DMS153 treated with DMSO at 0.1 percent for 48 hours (cell line): Measurements from ENCODE around the gene PRKAG2.
"Not testable (repeated sequence)": the region's sequence is repeated elsewhere in the genome, so short reads cannot be mapped to it uniquely, and the experiment has no call there.

Experiments
- DNase-seq: peaks from one replicate; lab custom pipeline; 2025; ENCODE audit not compliant: unreplicated experiment; lab: John Stamatoyannopoulos, UW

Gene PRKAG2

DNA sequence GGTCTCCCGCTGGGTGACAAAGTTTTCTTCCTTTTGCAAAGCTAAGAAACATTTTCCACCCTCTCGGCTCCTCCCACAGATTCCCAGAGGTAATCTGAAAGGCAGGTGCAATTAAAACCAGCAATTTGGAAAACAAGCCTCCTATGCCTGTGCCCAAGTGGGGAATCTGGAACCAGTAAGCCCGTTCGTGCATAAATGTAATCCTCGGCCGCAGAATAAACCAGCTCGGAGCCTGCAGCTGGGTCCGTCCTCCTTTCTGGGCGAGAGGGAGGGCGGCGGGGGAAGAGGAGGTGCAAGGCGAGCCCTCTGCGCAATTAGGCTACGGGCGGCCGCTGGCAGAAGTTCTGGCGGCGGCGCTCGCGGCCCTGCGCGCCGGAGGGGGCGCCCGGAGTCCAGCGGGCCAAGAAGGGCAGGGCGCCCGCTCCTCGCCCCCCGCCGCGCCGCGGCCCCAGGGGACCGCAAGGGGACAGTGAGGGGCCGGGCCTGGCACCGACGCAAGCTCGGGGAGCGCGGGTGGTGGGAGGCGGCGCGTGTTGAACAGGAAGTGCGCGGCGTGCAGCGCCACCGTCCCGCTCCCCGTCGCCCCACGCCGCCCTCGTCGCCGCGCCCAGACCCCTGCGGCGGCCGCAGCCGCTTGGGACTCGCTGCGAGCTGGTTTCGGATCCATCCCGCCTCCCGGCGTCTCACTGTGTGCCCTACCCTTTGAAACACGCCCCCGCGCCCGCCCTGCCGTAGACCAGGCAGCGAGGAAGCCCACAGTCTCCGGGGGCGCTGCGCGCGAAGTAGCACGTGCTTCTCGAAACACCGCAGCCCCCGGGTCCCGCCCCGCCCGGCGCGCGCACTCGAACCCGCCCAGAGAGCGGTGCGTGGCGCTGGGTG, at the start of gene PRKAG2:
Gene PRKAG2 (minus strand): TSS at position 217 of the 879 bp plus-strand sequence. CDS start 495 bp downstream, outside the sequence.
- DNase-seq = peak; percentile 29

DNA sequence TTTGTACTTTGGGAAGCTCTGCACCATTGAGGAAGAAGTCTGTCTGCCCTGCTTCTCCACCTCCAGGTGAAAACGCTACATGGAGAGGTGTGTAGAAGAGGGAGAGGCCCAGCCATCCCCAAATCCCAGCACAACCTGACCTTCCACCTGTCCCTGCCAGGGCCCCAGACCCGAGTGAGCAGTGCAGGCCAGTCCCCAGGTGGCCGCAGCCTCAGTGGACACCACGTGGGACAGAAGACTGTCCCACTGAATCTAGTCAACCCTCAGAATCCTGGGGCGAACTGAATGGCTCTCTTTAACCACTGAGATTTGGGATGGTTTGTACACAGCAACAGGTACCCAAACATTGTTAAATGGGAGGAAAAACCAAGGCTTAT, 49.4 kb upstream of the PRKAG2 start:
- DNase-seq = no peak

DNA sequence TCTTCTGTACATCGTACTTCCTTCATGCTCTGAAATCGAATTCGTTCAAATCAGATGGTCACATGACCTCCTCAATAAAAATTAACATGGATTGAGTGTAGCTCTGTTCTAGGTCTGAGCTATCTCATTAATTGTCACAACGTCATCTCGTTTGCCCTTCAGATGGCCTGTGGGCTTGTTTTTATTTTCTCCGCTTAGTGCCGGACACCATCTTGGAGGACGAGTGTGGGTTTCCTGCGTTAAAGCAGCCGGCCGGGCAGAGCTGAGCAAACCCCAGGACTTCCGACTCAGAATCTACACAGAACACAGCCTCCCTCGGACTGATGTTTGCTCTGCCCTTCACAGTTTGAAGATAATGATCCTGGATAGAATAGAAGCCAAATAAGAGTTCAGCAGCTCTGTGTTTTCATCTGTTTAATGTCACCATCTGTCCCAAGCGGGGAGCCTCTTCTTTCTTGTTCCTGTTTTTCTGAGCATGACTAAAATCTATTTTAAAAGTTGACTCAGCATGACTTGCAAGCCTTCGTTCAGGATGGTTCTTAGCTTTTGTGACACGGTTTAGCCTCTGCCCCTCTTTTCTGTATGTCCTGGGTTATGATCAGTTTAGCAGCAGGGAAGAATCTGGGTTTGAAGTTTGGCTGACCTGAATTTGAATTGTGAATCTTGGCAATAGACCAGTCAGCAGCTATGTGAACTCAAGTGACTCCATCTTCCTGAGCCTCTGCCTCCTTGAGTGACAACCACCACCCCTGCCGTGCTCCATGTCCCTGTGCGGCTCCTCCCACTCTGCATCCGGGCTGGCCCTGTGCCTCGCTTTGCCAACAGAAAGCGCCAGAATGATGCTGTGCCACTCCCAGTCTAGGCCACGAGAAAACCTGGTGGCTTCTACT, 48.8 kb upstream of the PRKAG2 start:
- DNase-seq = peak; percentile 62

DNA sequence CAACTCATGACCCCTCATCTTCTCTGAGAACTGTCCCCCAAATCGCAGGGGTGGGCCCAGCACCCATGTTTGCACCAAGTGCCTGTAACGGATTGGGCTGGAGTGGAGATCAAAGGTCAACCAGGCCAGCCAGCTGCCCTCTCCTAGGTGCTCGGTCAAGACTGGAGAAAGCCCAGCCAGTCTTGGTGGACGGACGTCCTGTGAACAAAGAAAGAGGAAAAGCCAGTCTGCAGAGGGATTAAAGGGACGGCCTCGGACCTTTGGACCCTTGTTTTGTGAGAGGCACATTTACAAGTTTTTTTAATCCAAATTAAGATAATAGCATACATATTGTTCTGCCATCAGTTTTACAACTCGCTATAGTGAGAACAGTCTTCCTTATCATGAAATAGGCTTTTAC, 47.6 kb upstream of the PRKAG2 start:
- no peak for DNase-seq

DNA sequence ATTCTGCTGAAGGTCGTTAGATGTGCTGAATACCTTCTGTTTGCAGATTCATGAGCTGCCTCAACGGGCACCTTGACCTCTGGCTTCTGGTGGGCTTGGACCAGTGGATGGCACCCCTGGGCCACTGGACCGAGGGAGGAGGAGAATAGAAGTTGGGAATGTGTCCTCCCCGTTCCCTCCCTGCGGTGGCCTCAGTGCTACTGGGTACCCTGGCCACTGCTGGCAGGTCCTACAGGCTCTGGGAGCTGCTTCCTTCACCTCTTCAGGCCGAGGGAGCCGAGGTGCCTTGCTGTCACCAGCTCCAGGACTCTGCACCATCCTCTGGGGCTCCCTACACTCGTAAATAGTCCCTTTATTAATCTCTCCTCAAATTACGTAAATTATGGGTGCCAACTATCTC, 47.1 kb upstream of the PRKAG2 start:
- no peak for DNase-seq

DNA sequence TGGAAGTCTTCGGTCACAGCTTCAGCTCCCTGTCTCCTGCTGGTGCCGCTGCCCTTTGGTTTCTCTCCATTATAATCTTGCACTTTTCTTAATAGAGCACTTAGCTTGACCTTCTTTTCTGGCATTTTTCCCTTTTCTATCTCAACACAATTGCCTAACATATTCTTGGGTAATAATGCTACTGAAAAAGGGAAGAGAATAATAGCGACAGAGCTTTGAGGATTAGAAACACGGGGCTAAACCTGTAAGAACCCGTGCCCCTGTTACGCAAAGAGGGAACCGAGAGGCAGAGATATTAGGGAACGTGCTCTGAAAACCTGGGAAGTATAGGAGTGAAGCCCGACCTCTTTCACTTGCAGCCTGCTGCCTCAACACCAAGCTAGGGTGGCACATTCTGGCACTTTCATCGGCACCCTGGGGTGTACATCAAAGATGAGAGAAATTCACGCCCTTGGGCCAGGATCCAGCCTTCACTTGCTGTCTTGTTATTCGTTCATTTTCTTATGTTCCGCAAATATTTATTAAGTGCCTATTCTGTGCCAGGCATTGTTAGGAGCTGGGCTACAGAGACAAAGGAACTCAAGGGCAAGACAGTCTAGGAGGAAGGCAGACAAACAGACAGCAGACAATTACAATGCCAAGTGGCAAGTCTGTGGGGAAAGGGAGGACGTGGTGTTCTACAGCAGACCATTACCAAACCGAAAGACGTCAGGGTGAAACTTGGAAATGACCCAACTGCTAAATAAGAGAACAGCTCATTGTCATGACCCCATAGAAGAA, 46.4 kb upstream of the PRKAG2 start:
- no peak for DNase-seq

DNA sequence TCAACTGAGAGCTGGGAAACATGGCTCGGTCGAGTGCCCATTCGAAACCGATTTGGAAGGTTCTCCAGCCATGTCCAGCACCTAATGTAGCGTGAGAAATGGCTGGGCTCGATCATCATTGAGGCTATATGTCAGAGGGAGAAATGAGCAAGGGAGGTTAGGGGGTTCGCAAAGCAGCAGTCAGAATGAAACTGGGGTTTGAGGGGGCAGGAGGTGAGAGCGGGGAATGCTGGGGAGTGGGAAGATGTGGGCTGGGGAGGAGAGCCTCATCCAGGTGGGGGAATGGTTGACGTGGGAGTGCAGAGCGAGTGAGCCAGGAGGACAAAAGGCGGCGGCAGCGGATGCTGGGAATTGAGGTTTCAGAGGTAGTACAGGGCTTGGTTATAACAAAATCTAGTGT, 44.5 kb upstream of the PRKAG2 start:
- no peak for DNase-seq

DNA sequence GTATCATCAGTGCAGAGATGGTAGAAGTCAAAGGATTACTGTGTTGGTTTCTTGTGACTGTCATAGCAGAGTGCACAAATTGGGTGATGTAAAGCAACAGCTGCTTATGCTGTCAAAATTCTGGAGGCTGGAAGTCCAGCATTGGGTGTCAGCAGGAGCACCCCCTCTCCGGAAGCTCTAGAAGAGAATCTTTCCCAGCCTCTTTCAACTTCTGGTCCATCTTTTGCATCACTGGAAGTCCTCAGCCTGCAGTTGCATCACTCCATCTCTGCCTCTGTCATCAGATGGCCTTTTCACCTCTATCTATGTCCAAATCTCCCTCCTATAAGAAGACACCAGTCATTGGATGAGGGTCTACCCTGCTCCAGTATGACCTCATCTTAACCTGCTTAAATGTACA, 43.6 kb upstream of the PRKAG2 start:
- DNase-seq = no peak

DNA sequence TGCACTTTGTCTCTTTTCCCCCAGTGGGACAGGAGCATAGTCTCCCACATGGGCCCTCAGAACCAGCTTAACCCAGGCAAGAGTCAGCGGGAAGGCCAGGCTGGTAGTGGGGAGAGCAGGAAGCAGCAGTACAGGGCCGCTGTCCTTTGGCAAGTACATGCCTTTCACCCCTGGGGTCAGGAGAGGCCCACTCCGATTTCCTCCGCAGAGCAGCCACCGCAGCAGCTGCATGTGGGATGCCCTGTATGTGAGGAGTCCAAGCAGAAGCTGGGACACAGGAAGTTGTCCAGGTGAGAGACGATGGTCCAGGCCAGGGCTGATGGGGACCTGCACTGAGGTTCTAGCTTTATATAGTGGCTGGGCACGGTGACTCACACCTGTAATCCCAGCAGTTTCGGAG, 42.7 kb upstream of the PRKAG2 start:
- no peak for DNase-seq

DNA sequence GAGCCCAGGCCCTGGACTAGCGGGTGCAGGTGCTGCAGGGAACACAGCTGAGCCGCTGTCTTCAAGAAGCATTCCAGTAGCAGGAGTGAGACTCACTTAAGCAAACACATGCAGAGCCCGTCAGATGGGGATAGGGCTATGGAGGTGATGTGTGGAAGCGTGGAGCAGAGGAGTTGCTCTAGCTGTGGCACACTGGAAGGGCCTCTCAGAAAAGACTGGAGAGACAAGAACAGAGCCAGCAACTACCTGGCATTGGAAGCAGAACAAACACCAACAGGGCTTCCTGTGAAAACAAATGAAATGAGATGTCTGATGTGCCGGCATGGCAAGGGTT, 41.6 kb upstream of the PRKAG2 start:
- DNase-seq = no peak

DNA sequence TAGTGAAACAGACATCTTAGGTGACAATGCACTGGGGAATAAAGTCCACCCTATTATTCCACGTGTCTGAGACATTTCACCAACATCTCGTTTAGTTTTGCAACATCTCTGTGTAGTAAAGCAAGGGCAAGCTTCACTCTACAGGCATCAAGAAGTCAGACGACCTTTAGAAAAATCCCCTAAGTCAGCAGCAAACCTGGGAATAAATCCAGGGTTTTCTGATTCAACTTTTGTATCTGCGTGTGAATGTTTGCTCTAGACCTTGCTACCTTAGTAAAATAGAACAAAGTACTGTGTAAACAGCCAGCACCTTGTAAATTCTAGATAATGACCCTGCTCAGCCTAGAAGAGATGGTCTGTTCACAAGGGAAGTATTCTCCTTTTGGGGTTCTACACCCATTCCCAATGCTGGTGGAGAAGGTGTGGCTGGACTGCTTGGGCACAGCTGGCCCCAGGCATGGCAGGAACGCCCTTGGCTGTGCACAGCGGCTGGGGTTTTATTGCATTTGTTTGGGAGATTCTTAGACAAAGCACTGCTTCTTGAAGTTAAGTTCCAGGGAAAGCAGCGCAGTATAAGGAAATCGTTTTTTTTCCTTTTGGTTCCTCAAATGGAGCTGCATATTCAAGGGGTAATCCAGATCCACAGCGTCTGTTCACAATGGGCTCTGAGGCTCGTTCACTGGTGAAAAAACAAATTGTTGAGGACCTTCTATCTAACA, 41.0 kb upstream of the PRKAG2 start:
- DNase-seq = no peak

DNA sequence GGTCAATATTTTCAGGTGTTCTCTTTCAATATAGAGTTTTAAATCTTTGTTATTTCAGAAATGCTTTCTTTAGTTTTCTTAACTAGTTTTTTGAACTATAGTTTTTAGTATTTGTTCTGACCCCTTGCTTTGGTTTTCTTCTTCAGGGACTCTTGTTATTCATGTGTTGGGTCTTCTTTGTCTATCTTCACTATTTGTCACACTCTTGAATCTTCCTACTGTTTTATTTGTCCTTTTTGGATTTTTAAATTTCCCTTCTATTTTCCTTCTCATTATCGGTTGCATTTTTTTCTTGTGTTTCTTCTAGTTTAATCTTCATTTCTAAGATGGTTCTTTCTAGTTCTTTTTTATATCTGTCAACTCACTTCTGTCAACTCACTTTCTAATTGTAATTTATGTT, 37.1 kb upstream of the PRKAG2 start:
- DNase-seq = no peak

DNA sequence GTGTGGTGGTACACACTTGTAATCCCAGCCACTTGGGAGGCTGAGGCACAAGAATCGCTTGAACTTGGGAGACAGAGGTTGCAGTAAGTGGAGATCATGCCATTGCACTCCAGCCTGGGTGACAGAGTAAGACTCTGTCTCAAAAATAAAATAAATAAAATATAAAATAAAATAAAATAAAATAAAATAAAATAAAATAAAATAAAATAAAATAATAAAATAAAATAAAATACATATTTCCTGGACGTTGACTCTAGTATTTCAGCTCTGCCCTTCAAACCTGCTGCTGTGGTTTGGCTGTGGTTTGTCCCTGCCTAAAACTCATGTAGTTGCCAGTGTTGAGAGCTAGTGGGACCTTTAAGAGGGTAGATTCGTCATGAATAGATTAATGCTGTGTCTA, 33.7 kb upstream of the PRKAG2 start:
- DNase-seq = not testable (repeated sequence)

DNA sequence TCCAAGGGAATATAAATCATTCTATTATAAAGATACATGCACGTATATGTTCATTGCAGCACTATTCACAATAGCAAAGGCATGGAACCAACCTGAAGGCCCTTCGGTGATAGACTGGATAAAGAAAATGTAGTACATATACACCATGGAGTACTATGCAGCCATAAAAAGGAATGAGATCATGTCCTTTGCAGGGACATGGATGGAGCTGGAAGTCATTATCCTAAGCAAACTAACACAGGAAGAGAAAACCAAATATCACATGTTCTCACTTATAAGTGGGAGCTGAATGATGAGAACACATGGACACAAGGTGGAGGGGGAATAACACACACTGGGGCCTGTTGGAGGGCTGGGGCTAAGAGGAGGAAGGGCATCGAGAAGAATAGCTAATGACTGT, 30.2 kb upstream of the PRKAG2 start:
- not testable (repeated sequence) for DNase-seq

DNA sequence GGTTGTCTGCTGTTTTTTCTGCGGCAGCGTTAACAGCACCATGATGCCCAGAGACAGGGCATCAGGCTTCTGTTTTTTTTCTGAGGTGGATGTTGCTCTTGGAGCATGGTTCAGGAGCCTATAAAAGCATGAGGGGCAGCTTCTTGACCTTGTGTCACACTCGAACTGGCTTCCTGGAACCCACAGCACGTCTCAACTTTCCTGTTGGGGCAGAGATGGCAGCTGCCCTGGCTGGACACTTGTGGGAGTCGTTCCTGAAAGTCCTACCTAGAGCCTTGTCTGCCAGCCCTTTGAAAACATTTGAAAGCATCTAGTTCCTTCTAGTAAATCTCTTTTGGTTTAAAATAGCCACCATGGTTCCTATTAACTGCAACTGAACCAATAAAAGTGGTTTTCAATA, 28.9 kb upstream of the PRKAG2 start:
- DNase-seq = no peak

DNA sequence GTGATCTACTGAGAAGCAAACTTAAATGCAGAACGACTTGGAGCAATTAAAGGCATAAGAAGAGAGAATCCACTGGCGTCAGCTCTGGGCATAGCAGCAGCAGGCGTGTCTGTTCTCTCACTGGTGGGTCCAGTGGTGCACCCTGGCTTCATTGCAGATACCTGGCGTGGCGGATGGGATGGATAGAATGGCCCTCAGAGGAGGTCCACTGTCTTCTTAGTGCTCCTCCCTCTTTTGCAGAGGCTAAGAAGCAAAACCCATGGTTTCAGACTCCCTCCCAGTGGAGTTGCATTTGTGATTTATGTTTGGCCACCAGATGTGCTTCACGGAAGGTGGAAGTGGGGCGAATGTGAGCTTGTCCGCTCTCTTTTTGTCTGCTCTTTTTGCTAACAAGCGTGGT, 28.4 kb upstream of the PRKAG2 start:
- no peak for DNase-seq

DNA sequence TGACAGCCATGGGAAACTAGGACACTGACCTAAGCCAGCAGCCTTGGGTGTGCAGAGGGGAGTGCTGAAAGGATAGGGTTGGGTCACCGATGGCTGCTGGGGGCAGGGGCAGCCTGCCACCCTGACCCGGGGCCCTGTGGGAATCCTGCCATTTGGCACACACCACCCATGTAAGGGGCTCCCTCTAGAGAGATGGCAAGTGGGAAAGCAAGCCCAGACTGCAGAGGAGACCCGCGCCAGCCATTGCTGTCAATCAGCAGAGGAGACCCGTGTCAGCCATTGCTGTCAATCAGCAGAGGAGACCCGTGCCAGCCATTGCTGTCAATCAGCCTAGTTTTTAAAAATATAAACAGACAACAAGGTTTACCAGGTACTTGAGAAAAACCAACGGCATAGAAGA, 27.4 kb upstream of the PRKAG2 start:
- no peak for DNase-seq

DNA sequence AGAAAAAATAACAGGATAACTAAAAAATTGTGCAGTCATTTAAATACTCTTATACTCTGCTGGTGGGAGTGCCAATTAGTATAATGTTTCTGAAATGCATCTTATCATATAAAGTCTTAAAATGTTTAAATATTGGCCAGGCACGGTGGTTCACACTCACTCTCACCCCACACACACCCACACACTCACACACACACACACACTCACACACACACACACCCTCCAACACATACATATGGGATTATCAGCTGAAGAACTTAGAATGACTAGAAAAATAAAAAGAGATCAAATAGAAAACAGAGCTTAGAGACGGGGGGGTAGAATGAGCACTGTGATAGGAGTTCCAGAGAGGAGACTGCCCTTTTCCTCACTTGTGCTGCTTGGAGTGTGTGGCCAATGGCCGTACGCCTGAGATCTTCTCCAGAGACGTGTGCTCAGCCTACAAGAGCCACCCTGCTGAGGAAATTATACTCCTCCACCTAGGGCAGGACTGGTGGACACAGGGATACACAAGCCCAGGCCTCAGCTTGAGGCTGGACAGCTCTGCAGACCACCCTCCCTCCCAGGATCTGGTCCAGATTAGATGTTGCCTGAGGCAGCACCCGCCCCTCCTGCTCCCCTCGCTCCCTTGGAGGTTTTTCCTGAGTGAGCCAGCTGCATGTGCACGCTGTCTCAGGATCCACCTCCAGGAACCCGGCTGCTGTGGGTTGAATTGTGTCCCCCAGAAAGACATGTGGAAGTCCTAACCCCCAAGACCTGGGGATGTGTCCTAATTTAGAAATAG, 26.5 kb upstream of the PRKAG2 start:
- no peak for DNase-seq

DNA sequence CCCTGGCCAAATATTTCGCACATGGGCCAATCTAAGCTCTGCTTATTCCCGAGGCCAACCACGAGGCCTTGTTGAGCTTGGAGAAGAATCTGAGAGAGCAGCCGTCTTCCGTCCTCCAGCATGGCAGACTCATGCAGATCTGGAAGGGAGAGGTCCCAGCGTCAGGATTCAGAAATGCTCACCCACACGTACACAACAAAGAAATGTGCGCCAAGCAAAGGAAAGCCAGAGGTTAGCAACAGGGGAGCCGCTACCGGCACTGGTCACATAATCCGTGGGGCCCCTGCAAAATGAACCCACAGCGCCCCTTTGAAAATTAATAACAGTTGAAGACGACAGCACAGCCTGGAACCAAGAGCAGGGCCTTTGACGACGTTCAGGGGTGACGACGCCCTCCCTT, 25.4 kb upstream of the PRKAG2 start:
- no peak for DNase-seq

DNA sequence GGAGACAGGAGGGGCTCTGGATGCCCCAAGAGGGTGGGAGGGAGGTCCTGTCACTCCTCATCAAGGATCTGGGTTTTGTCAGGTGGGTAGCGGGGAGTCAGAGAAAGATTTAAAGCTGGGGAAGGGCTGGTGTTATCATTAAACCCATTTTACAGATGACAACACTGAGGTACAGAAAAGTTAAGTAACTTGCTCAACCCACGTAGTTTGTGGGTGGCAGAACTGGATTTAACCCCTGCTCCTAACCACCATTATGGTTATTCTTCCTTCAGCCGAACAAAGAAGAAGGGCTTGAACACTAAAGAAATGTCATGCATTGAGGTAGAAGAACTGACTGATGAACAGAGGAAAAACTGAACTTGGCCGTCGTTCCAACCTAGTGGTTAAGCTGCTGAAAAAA, 24.9 kb upstream of the PRKAG2 start:
- no peak for DNase-seq
